ENCODE measurements around the gene DDOST. TPM values are rescaled to one million over a fixed set of nuclear protein-coding genes. Genes with fewer than 3 reads are reported as not detected.

Gene DDOST
- total RNA-seq, 6 donors from 2014 or later, result 54.5 to 212 (median 141) TPM

- 59 to 68% methylated on average over 7 of the region's 7 CpGs for whole genome bisulfite sequencing, 2 donors
- peak in 1 of 2 donors; percentile 60 for ATAC-seq (ENCODE audit: low FRiP score in 2 of 2)
- no peaks in the 10 kb centered on the region for H3K4me1 ChIP-seq
These were observed 56.5 kb downstream of the DDOST start for GRCh38 chr1:20604678-20605077.

GRCh38 chr1:20603504-20604464 is 57.4 kb downstream of the DDOST start:
- no peak overlapping the region for H3K4me3 ChIP-seq
- ATAC-seq (ENCODE audit: low FRiP score in 2 of 2), result peak in 1 of 2 donors; percentile 61
- no peaks in the 10 kb centered on the region for H3K36me3 ChIP-seq
- DNase-seq, result peak in 1 of 2 donors; percentile 26
- no peaks in the 10 kb centered on the region for H3K27me3 ChIP-seq
- WGBS, 2 donors, result 77 to 79% methylated on average over 9 of the region's 9 CpGs
- no peaks in the 10 kb centered on the region for H3K9me3 ChIP-seq
- H3K27ac ChIP-seq, result peak overlapping the region in 2 of 4 donors; percentile 10 to 71
- no peaks in the 10 kb centered on the region for H3K4me1 ChIP-seq
- TF ChIP-seq EP300 (IDR thresholded peaks at IDR 0.05) (no peak), POLR2A (IDR thresholded peaks at IDR 0.05) (no peak), CTCF (IDR thresholded peaks at IDR 0.05) (no peak), POLR2AphosphoS5 (IDR thresholded peaks at IDR 0.05) (no peak)

More at GRCh38 chr1:20604678-20605077, 56.5 kb downstream of the DDOST start:
- Histone ChIP-seq H3K27ac (peak overlapping the region in 1 of 4 donors; percentile 71), H3K36me3 (no peaks in the 10 kb centered on the region), H3K9me3 (no peaks in the 10 kb centered on the region), H3K27me3 (no peaks in the 10 kb centered on the region), H3K4me3 (no peak overlapping the region)
- TF ChIP-seq POLR2AphosphoS5 (IDR thresholded peaks at IDR 0.05) (no peak), CTCF (IDR thresholded peaks at IDR 0.05) (no peak), POLR2A (IDR thresholded peaks at IDR 0.05) (no peak), EP300 (IDR thresholded peaks at IDR 0.05) (no peak)
- peak in 1 of 2 donors; percentile 25 for DNase-seq

GRCh38 chr1:20602851-20603450 is 58.2 kb downstream of the DDOST start:
- no peaks in the 10 kb centered on the region for H3K4me1 ChIP-seq
- H3K27me3 ChIP-seq, result no peaks in the 10 kb centered on the region
- no peak overlapping the region for H3K4me3 ChIP-seq
- WGBS, 2 donors, result 75 to 88% methylated on average over 4 of the region's 4 CpGs
- no peak overlapping the region for H3K27ac ChIP-seq
- no peak for ATAC-seq (ENCODE audit: low FRiP score in 2 of 2)
- TF ChIP-seq POLR2AphosphoS5 (IDR thresholded peaks at IDR 0.05), result no peak
- no peak for TF ChIP-seq POLR2A (IDR thresholded peaks at IDR 0.05)
- TF ChIP-seq EP300 (IDR thresholded peaks at IDR 0.05), result no peak
- TF ChIP-seq CTCF (IDR thresholded peaks at IDR 0.05), result no peak
- H3K9me3 ChIP-seq, result no peaks in the 10 kb centered on the region
- H3K36me3 ChIP-seq, result no peaks in the 10 kb centered on the region
- DNase-seq, result no peak

Other genes starting within 250 kb of the DDOST start
- 10 to 100 TPM; 18.4 to 63.9 (median 28.1) TPM for gene CAMK2N1, start 175.2 kb downstream of the DDOST start, total RNA-seq
- 10 to 100 TPM; 15.7 to 39.3 (median 30.8) TPM for gene MUL1, start 153.2 kb downstream of the DDOST start, total RNA-seq
- 1 to 10 TPM in 1 of 6 donors, under 1 TPM in 2, not detected in 3; 0.23 to 1.2 (median 0.30) TPM for gene FAM43B, start 108.8 kb downstream of the DDOST start, total RNA-seq
- 1 to 10 TPM in 5 of 6 donors, not detected in 1; 2.6 to 9.3 (median 3.0) TPM for gene CDA, start 72.3 kb downstream of the DDOST start, total RNA-seq
- gene PINK1, start 27.9 kb downstream of the DDOST start, total RNA-seq, result 100 to 1,000 TPM in 2 of 6 donors, 10 to 100 TPM in 4; 62.8 to 118 (median 86.2) TPM
- gene KIF17, start 56.6 kb upstream of the DDOST start, total RNA-seq, result 10 to 100 TPM in 1 of 6 donors, 1 to 10 TPM in 5; 4.2 to 12.6 (median 8.5) TPM
- under 1 TPM in 3 of 6 donors, not detected in 3; 0.13 to 0.46 (median 0.40) TPM for gene SH2D5, start 71.3 kb upstream of the DDOST start, total RNA-seq
- gene HP1BP3, start 125.9 kb upstream of the DDOST start, total RNA-seq, result 100 to 1,000 TPM; 140 to 731 (median 274) TPM